Sigmoid colon (tissue), 7 donors: ENCODE results near the gene FDXR. TPM values are rescaled to one million over a fixed set of nuclear protein-coding genes. Genes with fewer than 3 reads are reported as not detected.

Experiments used
- DNase-seq: peaks from one replicate; pipeline ENCODE4 v3.0.0-alpha.2; 2019
- H3K27ac ChIP-seq, 4 donors: fragments of 200-600 bp; sonication (generic); one replicate each; pipeline ENCODE4 v1.5.1; 2016 to 2019; ENCODE audit warnings: mild to moderate bottlenecking in 1 of 4
- H3K27me3 ChIP-seq, 3 donors: fragments of 200-600 bp; sonication (generic); one replicate each; pipeline ENCODE4 v1.5.1; 2019; ENCODE audit warnings: mild to moderate bottlenecking in 1 of 3
- H3K36me3 ChIP-seq, 4 donors: fragments of 200-600 bp; sonication (generic); one replicate each; pipeline ENCODE4 v1.5.1; 2016 to 2019
- H3K4me1 ChIP-seq, 4 donors: fragments of 200-600 bp; sonication (generic); one replicate each; pipeline ENCODE4 v1.5.1; 2017 to 2019
- H3K4me3 ChIP-seq, 4 donors: fragments of 200-600 bp; sonication (generic); one replicate each; pipeline ENCODE4 v1.5.1; 2017 to 2019; ENCODE audit warnings: mild to moderate bottlenecking in 2 of 4, moderate library complexity in 1 of 4
- H3K9me3 ChIP-seq, 4 donors: fragments of 200-600 bp in 3 of 4; sonication (generic) in 3 of 4; one replicate each; pipeline versions ENCODE4 v1.5.1 to v1.6.1; 2013 to 2019
- CTCF ChIP-seq, 4 experiments: fragments of 450-650 bp in 3 of 4; fragments of 200-600 bp in 1 of 4; IDR thresholded peaks; one replicate each; pipeline ENCODE4 v1.5.1; 2016 to 2019; ENCODE audit warnings: antibody characterized with exemption in 4 of 4, mild to moderate bottlenecking in 3 of 4, moderate library complexity in 2 of 4
- EP300 ChIP-seq, 4 donors: sonication (generic); formaldehyde crosslinking; IDR thresholded peaks; one replicate each; pipeline ENCODE4 v1.6.1; 2017; ENCODE audit warnings: antibody characterized with exemption in 4 of 4
- POLR2A ChIP-seq, 2 donors: fragments of 450-650 bp; IDR thresholded peaks; one replicate each; pipeline ENCODE4 v1.6.1; 2016; ENCODE audit warnings: antibody characterized with exemption in 2 of 2, mild to moderate bottlenecking in 2 of 2, moderate library complexity in 2 of 2
- POLR2AphosphoS5 ChIP-seq, 4 donors: sonication (generic); formaldehyde crosslinking; IDR thresholded peaks; one replicate each; pipeline ENCODE4 v1.6.1; 2017; ENCODE audit warnings: antibody characterized with exemption in 4 of 4
- WGBS, 2 donors: extraction: QIAGEN DNeasy Blood & Tissue Kit; methylation state at CpG; one replicate each; pipeline ENCODE4 v1.1.7; 2013; 5-methylcytosine and 5-hydroxymethylcytosine counted together
- intact Hi-C: fragments of 100-400 bp; cut with DNase I; formaldehyde crosslinking; loops from one replicate; pipeline ENCODE4 v1.15.1; 2023
- polyA plus RNA-seq, 3 donors: library from polyadenylated mRNA; stranded (reverse); fragments of 200-250 nt; gene quantifications; one replicate each; pipeline ENCODE4 v1.2.3, GENCODE V29; 2013
- total RNA-seq, 4 donors: library from RNA; depleted of rRNA; stranded (reverse); fragments of >200 nt; gene quantifications; one replicate each; pipeline ENCODE4 v1.1.0, GENCODE V29; 2016
- donor health status: healthy with polysubstance abuse.
- donor health status: Bipolar disorder and iron deficiency.
- donor health status: healthy.

Gene FDXR
- total and polyA plus RNA-seq, 7 donors, result 3.0 to 26.9 (median 8.6) TPM

- Histone ChIP-seq H3K4me1 (peaks cover 0 to 22% (median 12%) of the 10 kb centered on the region in 4 donors), H3K4me3 (no peak overlapping the region), H3K36me3 (no peaks in the 10 kb centered on the region), H3K9me3 (no peaks in the 10 kb centered on the region), H3K27ac (no peak overlapping the region), H3K27me3 (no peaks in the 10 kb centered on the region)
- DNase-seq, result no peak
- WGBS, 2 donors, result 91 to 93% methylated on average over 6 of the region's 6 CpGs
- TF ChIP-seq POLR2AphosphoS5 (IDR thresholded peaks at IDR 0.05), result no peak
- no peak for TF ChIP-seq EP300 (IDR thresholded peaks at IDR 0.05)
- no peak for TF ChIP-seq POLR2A (IDR thresholded peaks at IDR 0.05)
- no peak for TF ChIP-seq CTCF (IDR thresholded peaks at IDR 0.05)
- intact Hi-C loops, result no loop called here
Observed at GRCh38 chr17:74868908-74869255, 3.9 kb downstream of the FDXR start.

GRCh38 chr17:74868251-74868907 lies 4.4 kb downstream of the FDXR start:
- H3K9me3 ChIP-seq, result no peaks in the 10 kb centered on the region
- no peak for DNase-seq
- H3K36me3 ChIP-seq, result no peaks in the 10 kb centered on the region
- TF ChIP-seq POLR2A (IDR thresholded peaks at IDR 0.05), result no peak
- no peak for TF ChIP-seq POLR2AphosphoS5 (IDR thresholded peaks at IDR 0.05)
- no peak for TF ChIP-seq CTCF (IDR thresholded peaks at IDR 0.05)
- no peak for TF ChIP-seq EP300 (IDR thresholded peaks at IDR 0.05)
- H3K4me1 ChIP-seq, result peaks cover 0 to 18% (median 10%) of the 10 kb centered on the region in 4 donors
- H3K27me3 ChIP-seq, result no peaks in the 10 kb centered on the region
- WGBS, 2 donors, result 83 to 89% methylated on average over 12 of the region's 12 CpGs
- no peak overlapping the region for H3K4me3 ChIP-seq
- intact Hi-C loops, result no loop called here
- H3K27ac ChIP-seq, result no peak overlapping the region

GRCh38 chr17:74866198-74866835 lies 6.5 kb downstream of the FDXR start:
- Histone ChIP-seq H3K27ac (no peak overlapping the region), H3K36me3 (no peaks in the 10 kb centered on the region), H3K4me1 (peaks cover 0 to 11% (median 8%) of the 10 kb centered on the region in 4 donors), H3K9me3 (no peaks in the 10 kb centered on the region), H3K27me3 (peaks cover 4 to 17% (median 7%) of the 10 kb centered on the region in 3 donors), H3K4me3 (no peak overlapping the region)
- 79 to 82% methylated on average over 19 of the region's 19 CpGs for WGBS, 2 donors
- intact Hi-C loops, result no loop called here
- no peak for DNase-seq
- TF ChIP-seq POLR2AphosphoS5 (IDR thresholded peaks at IDR 0.05) (no peak), EP300 (IDR thresholded peaks at IDR 0.05) (no peak), POLR2A (IDR thresholded peaks at IDR 0.05) (no peak)

- H3K27ac ChIP-seq, result no peak overlapping the region
- no peak for DNase-seq
- 75 to 84% methylated on average over 19 of the region's 19 CpGs for WGBS, 2 donors
- TF ChIP-seq EP300 (IDR thresholded peaks at IDR 0.05), result no peak
- no peak for TF ChIP-seq POLR2AphosphoS5 (IDR thresholded peaks at IDR 0.05)
- TF ChIP-seq CTCF (IDR thresholded peaks at IDR 0.05), result no peak
- H3K4me1 ChIP-seq, result peaks cover 0 to 18% (median 15%) of the 10 kb centered on the region in 4 donors
- no peak overlapping the region for H3K4me3 ChIP-seq
- no peaks in the 10 kb centered on the region for H3K36me3 ChIP-seq
- no peaks in the 10 kb centered on the region for H3K9me3 ChIP-seq
- H3K27me3 ChIP-seq, result peaks cover 10 to 23% (median 13%) of the 10 kb centered on the region in 3 donors
- intact Hi-C loops, result loop anchor here (1.0 kb wide), 2 partner anchors 74 to 121 kb away; no protein-coding TSS in a partner anchor
Observed at GRCh38 chr17:74865504-74866197, 7.1 kb downstream of the FDXR start.

- peak; percentile 87 for DNase-seq
- peak; percentile 89 to 96 (median 94) for TF ChIP-seq CTCF (IDR thresholded peaks at IDR 0.05)
- no peak for TF ChIP-seq EP300 (IDR thresholded peaks at IDR 0.05)
- TF ChIP-seq POLR2AphosphoS5 (IDR thresholded peaks at IDR 0.05), result no peak
- TF ChIP-seq POLR2A (IDR thresholded peaks at IDR 0.05), result no peak
- intact Hi-C loops, result loop anchor here (1.0 to 5.0 kb wide), 3 partner anchors 74 to 413 kb away; no protein-coding TSS in a partner anchor
Observed at GRCh38 chr17:74864866-74865395, 7.9 kb downstream of the FDXR start.

More at GRCh38 chr17:74864866-74865395, 7.9 kb downstream of the FDXR start:
- WGBS, 2 donors, result 29 to 31% methylated on average over 11 of the region's 11 CpGs
- peaks cover 18 to 31% (median 20%) of the 10 kb centered on the region in 3 donors for H3K27me3 ChIP-seq
- H3K4me3 ChIP-seq, result no peak overlapping the region
- no peak overlapping the region for H3K27ac ChIP-seq
- H3K9me3 ChIP-seq, result no peaks in the 10 kb centered on the region
- no peaks in the 10 kb centered on the region for H3K36me3 ChIP-seq
- peaks cover 0 to 24% (median 22%) of the 10 kb centered on the region in 4 donors for H3K4me1 ChIP-seq
